ENCODE results near the gene KCNQ1OT1. TPM values are rescaled to one million over a fixed set of nuclear protein-coding genes. Genes with fewer than 3 reads are reported as not detected.

KCNQ1OT1 gene
- total RNA-seq, 1 donor from 2014 or later, result 3.4 TPM

- Histone ChIP-seq H3K27ac (no peak overlapping the region), H3K27me3 (no peaks in the 10 kb centered on the region), H3K4me3 (no peak overlapping the region), H3K4me1 (no peaks in the 10 kb centered on the region), H3K9me3 (no peaks in the 10 kb centered on the region), H3K36me3 (no peaks in the 10 kb centered on the region)
- intact Hi-C loops (cut with DNase I), result no loop called here
- DNase-seq (ENCODE audit: extremely low spot score in 2 of 2), result no peak
- TF ChIP-seq POLR2AphosphoS5 (IDR thresholded peaks at IDR 0.05; ENCODE audit: insufficient read depth in 1 of 2, low read depth in 1 of 2) (no peak), POLR2A (IDR thresholded peaks at IDR 0.05) (no peak), CTCF (IDR thresholded peaks at IDR 0.05) (no peak)
Measured at GRCh38 chr11:2558861-2559526, 140.8 kb downstream of the KCNQ1OT1 start.

- no peaks in the 10 kb centered on the region for H3K4me1 ChIP-seq
- H3K27me3 ChIP-seq, result no peaks in the 10 kb centered on the region
- intact Hi-C loops (cut with DNase I), result no loop called here
- H3K27ac ChIP-seq, result no peak overlapping the region
- H3K4me3 ChIP-seq, result no peak overlapping the region
- no peaks in the 10 kb centered on the region for H3K9me3 ChIP-seq
- TF ChIP-seq CTCF (IDR thresholded peaks at IDR 0.05) (no peak), POLR2A (IDR thresholded peaks at IDR 0.05) (no peak), POLR2AphosphoS5 (IDR thresholded peaks at IDR 0.05; ENCODE audit: insufficient read depth in 1 of 2, low read depth in 1 of 2) (no peak)
- H3K36me3 ChIP-seq, result no peaks in the 10 kb centered on the region
- DNase-seq (ENCODE audit: extremely low spot score in 2 of 2), result no peak
Measured at GRCh38 chr11:2558397-2558796, 141.4 kb downstream of the KCNQ1OT1 start.

Small RNAs within 50 kb of the gene (small RNA-seq; reads per million reads assigned to genes)
- gene RF01947 (not detected), gene RF01948 (not detected), gene RF01950 (not detected)

Other genes starting within 250 kb of the KCNQ1OT1 start
- gene CDKN1C, start 185.8 kb upstream of the KCNQ1OT1 start, total RNA-seq, result 67.3 TPM
- gene PHLDA2, start 229.4 kb upstream of the KCNQ1OT1 start, total RNA-seq, result 43.5 TPM